ENCODE measurements around the gene WIPF1.

The WIPF1 gene

DNA sequence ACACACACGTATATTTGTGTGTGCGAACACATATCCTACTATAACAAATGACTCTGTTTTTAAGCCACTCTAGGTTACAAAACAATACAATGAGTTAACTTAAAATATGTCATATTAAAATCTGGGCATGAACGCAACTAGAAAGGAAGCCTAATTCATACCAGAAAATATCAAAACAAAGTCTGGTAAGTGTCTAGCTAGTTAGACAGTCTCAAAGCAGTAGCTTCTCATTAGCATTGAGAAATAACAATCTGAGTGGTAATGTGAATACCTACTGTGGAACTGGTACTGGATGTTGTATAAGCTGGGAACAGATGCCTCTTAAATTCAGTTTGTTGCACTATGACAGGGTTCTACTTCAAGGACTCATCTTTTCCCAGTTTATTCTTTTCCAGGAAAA is 32.5 kb upstream of the WIPF1 start:
- no peak overlapping the region for H3K4me3 ChIP-seq (ENCODE audit: low read depth, low read length)
- TF ChIP-seq, protein P1, sequence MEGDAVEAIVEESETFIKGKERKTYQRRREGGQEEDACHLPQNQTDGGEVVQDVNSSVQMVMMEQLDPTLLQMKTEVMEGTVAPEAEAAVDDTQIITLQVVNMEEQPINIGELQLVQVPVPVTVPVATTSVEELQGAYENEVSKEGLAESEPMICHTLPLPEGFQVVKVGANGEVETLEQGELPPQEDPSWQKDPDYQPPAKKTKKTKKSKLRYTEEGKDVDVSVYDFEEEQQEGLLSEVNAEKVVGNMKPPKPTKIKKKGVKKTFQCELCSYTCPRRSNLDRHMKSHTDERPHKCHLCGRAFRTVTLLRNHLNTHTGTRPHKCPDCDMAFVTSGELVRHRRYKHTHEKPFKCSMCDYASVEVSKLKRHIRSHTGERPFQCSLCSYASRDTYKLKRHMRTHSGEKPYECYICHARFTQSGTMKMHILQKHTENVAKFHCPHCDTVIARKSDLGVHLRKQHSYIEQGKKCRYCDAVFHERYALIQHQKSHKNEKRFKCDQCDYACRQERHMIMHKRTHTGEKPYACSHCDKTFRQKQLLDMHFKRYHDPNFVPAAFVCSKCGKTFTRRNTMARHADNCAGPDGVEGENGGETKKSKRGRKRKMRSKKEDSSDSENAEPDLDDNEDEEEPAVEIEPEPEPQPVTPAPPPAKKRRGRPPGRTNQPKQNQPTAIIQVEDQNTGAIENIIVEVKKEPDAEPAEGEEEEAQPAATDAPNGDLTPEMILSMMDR (IDR thresholded peaks at IDR 0.05; ENCODE audit: low read depth, low read length, missing control alignments) = no peak
- no peak for DNase-seq (ENCODE audit: low read depth)

DNA sequence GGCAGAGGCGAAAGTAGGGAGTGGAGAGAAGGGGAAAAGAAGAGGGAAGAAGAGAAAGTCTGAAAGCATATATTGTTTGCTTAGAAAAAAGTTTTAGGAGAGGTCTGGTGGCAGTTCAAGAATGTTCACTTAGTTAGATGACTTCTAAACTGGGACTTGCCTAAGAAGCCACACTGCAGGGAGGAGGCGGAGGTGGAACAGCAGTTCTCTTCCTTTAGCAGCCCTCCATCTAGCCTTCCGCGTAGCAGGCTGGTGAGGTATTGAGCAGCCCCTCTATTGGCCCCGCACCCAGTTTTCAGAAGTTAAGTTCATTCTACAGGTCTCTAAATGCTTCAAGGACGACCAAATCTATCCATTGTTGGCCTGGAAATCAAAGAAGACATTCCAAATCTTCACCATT is 31.9 kb upstream of the WIPF1 start:
- H3K4me3 ChIP-seq (ENCODE audit: low read depth, low read length) = no peak overlapping the region
- TF ChIP-seq, protein P1 (IDR thresholded peaks at IDR 0.05; ENCODE audit: low read depth, low read length, missing control alignments) = no peak
- DNase-seq (ENCODE audit: low read depth) = no peak

DNA sequence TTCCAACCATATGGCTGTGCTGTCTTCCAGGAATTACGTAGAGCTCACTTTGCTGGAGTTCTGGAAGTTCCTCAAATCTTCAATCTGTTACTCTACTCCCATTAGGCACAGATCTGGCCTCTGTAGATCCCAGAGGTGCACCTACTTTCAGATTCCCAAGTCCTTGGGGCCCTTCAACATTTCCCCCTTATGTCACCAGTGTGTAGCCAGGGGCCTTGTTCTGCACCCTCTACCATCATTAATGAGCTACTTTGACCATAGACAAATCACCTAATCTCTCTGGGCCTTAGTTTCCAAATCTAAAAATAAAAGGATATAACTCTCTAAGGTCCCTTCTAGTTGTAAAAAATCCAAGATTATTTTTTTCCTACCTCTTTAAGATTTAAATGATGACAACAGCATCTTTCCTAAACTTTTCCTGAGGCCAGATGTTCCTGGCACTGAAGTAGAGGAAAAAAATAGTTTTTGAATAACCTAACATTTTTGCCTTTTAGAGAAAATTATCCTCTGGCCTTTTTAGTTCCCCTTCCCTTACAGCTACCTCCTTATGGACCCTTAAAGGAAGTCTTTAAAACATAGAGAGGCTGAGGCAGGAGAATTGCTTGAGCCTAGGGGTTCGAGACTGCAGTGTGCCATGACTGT is 31.0 kb upstream of the WIPF1 start:
- TF ChIP-seq, protein P1 (IDR thresholded peaks at IDR 0.05; ENCODE audit: low read depth, low read length, missing control alignments) = no peak
- DNase-seq (ENCODE audit: low read depth) = no peak
- no peak overlapping the region for H3K4me3 ChIP-seq (ENCODE audit: low read depth, low read length)

DNA sequence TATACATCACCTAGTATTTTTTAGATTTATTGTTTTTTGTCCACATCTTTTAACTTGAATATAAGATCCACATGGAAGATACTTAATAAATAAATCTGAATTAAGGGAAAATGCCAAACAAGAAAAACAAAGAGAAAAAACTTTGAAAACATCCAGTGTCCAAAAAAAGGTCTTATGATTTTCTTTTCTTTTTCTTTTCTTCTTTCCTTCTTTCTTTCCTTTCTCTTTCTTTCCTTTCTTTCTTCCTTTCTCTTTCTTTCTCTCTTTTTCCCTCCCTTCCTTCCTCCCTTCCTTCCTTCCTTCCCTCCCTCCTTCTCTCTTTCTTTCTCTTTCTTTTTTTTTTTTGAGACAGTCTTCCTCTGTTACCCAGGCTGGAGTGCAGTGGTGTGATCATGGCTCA is 29.6 kb upstream of the WIPF1 start:
- DNase-seq (ENCODE audit: low read depth) = no peak
- TF ChIP-seq, protein P1 (IDR thresholded peaks at IDR 0.05; ENCODE audit: low read depth, low read length, missing control alignments) = no peak
- no peak overlapping the region for H3K4me3 ChIP-seq (ENCODE audit: low read depth, low read length)

DNA sequence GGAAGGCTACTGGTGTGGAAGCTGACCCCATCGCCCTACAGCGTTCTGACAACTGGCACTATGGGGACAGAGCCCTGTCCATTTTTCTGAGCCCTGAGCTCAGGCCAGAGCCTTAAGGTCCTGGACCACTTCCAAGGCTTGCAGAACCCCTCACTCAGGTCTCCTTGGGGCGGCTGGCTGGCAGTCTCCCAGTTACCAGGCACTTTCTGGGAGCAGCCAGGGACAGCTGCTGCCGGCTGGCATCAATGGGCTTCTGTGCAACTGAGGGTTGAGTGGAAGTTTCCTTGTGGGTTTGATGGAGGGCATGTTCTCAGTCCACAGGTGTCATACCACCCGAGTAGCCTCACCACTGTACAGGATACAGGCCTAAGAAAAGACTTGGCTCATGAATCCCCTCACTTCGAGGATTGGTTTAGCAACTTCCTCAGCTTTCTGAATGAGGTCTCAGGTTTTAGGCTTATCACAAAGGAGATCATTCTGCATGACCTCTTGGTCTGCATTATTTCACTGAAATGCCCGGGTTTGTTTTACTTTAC is 27.4 kb upstream of the WIPF1 start:
- H3K4me3 ChIP-seq (ENCODE audit: low read depth, low read length) = no peak overlapping the region
- DNase-seq (ENCODE audit: low read depth) = no peak
- TF ChIP-seq, protein P1 (IDR thresholded peaks at IDR 0.05; ENCODE audit: low read depth, low read length, missing control alignments) = no peak

DNA sequence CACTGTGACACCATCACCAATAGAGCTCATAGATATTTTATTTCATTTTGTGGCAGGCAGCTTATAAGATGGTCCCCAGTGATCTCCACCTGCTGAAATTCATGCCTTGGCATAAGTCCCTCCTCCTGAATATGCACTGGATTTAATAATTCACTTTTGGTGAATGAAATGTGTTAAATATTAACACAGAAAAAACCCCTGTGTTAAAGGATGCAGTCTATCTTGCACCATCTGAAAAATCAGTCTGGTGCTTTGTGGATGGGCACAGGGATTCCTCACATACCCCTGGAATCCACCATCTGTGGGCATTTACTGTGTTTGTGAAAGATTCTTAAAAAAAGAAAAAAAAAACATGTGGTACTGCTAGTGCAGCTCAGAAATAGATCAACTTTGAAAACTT is 26.1 kb upstream of the WIPF1 start:
- no peak overlapping the region for H3K4me3 ChIP-seq (ENCODE audit: low read depth, low read length)
- TF ChIP-seq, protein P1 (IDR thresholded peaks at IDR 0.05; ENCODE audit: low read depth, low read length, missing control alignments) = no peak
- no peak for DNase-seq (ENCODE audit: low read depth)

DNA sequence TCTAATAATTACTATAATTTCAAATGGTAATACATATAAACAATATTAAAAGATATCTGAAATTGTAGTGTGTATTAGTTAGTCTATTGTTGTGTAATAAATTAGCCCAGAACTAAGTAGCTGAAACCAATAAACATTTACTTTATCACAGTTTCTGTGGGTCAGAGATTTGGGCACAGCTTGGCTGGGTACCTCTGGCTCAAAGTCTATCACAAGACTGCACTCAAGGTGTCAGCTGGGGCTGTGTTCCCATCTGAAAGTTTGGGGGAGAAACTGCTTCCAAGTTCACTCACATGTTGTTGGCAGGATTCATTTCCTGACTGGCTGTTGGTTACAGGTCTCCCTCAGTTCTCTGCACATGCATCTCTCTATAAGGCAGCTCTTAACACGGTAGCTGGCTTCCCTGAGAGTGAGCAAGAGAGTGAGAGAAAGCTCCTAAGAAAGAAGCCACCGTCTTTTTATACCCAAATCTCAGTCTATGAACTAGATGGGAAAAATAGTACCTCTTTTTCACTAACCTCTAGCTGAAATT is 25.6 kb upstream of the WIPF1 start:
- TF ChIP-seq, protein P1 (IDR thresholded peaks at IDR 0.05; ENCODE audit: low read depth, low read length, missing control alignments) = no peak

More for the DNA sequence above, 25.6 kb upstream of the WIPF1 start:
- H3K4me3 ChIP-seq (ENCODE audit: low read depth, low read length) = no peak overlapping the region
- no peak for DNase-seq (ENCODE audit: low read depth)
